Mesendoderm (in vitro differentiated cells): ENCODE results near the gene OR2H1.

Experiments used
- DNase-seq: peaks from one replicate; pipeline ENCODE4 v3.0.0; 2013
- H2AK5ac ChIP-seq: 2 replicates; pipeline ENCODE4 v1.6.1; 2013; ENCODE audit warnings: low read length, inconsistent platforms
- H2BK120ac ChIP-seq: 2 replicates; pipeline ENCODE4 v1.6.1; 2013; ENCODE audit warnings: low read depth, mild to moderate bottlenecking, low read length, moderate library complexity, mixed read lengths
- H2BK15ac ChIP-seq: replicated peaks from 2 replicates; pipeline ENCODE4 v1.6.1; 2013; ENCODE audit warnings: low read depth, mild to moderate bottlenecking, moderate library complexity
- H2BK5ac ChIP-seq: 2 replicates; pipeline ENCODE4 v1.6.1; 2013; ENCODE audit warnings: low read length, inconsistent platforms
- H3K18ac ChIP-seq: 2 replicates; pipeline ENCODE4 v1.6.1; 2013; ENCODE audit warnings: mild to moderate bottlenecking, low read length, mixed read lengths
- H3K23ac ChIP-seq: one replicate; pipeline ENCODE4 v1.6.1; 2013; ENCODE audit warnings: low read length
- H3K27ac ChIP-seq: 2 replicates; pipeline ENCODE4 v1.5.1; 2013; ENCODE audit warnings: low read depth, mild to moderate bottlenecking, inconsistent platforms, low read length, moderate library complexity
- H3K27me3 ChIP-seq: 2 replicates; pipeline ENCODE4 v1.6.1; 2013; ENCODE audit warnings: low read length, control low read depth, mild to moderate bottlenecking, inconsistent platforms; ENCODE audit not compliant: insufficient read depth, poor library complexity
- H3K36me3 ChIP-seq: 2 replicates; pipeline ENCODE4 v1.6.1; 2013; ENCODE audit warnings: low read length, inconsistent platforms; ENCODE audit not compliant: control insufficient read depth, insufficient read depth
- H3K4ac ChIP-seq: one replicate; pipeline ENCODE4 v1.6.1; 2013; ENCODE audit warnings: low read depth, mild to moderate bottlenecking, low read length, moderate library complexity
- H3K4me1 ChIP-seq: 2 replicates; pipeline ENCODE4 v1.6.1; 2013; ENCODE audit warnings: low read depth, low read length, inconsistent platforms; ENCODE audit not compliant: control insufficient read depth
- H3K4me2 ChIP-seq: 2 replicates; pipeline ENCODE4 v1.6.1; 2013; ENCODE audit warnings: low read length
- H3K4me3 ChIP-seq: 2 replicates; pipeline ENCODE4 v1.5.1; 2013; ENCODE audit warnings: mild to moderate bottlenecking, low read length
- H3K56ac ChIP-seq: one replicate; pipeline ENCODE4 v1.6.1; 2013; ENCODE audit warnings: low read length
- H3K79me1 ChIP-seq: 2 replicates; pipeline ENCODE4 v1.6.1; 2013; ENCODE audit warnings: low read length, inconsistent platforms
- H3K79me2 ChIP-seq: 2 replicates; pipeline ENCODE4 v1.6.1; 2013; ENCODE audit warnings: mild to moderate bottlenecking, low read length; ENCODE audit not compliant: control insufficient read depth, insufficient read depth
- H3K9ac ChIP-seq: 2 replicates; pipeline ENCODE4 v1.6.1; 2013; ENCODE audit warnings: low read length, inconsistent platforms
- H4K5ac ChIP-seq: one replicate; pipeline ENCODE4 v1.6.1; 2013; ENCODE audit warnings: low read length
- H4K8ac ChIP-seq: one replicate; pipeline ENCODE4 v1.6.1; 2013; ENCODE audit warnings: low read depth, mild to moderate bottlenecking, control low read depth, low read length, moderate library complexity
- WGBS: extraction: QIAGEN DNeasy Blood & Tissue Kit; methylation state at CpG from one replicate; pipeline ENCODE4 v1.1.7; 2013; ENCODE audit warnings: low lambda C conversion rate, missing lambda C conversion rate; ENCODE audit not compliant: insufficient coverage; ENCODE audit errors: extremely low coverage; 5-methylcytosine and 5-hydroxymethylcytosine counted together

OR2H1 gene

DNA sequence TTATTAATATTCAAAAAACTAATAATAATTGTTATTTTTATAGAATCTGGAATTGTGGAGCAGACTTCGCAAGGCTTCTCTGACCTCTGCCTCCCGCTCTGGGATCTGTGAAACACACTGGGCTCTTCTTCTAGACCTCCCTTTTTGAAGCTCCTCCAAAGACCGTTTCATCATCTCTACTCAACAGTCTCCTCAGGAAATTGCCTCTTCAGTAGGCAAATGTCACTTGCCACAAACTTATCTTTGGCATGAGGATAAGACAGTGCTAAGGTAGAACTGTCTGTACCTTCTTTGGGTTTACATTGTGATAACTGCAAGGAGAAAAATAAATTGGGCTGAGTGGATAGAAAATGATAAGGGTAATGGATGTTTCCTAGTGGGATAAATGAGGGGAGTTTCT lies 33.1 kb downstream of the OR2H1 start:
- H3K18ac ChIP-seq, result no peak overlapping the region
- H3K4me1 ChIP-seq, result no peaks in the 10 kb centered on the region
- no peak overlapping the region for H3K4ac ChIP-seq
- H4K5ac ChIP-seq, result no peak overlapping the region
- H3K27ac ChIP-seq, result no peak overlapping the region
- H2BK15ac ChIP-seq, result no peak overlapping the region
- no peak for DNase-seq
- H3K79me1 ChIP-seq, result no peaks in the 10 kb centered on the region
- H3K56ac ChIP-seq, result no peak overlapping the region
- no peak overlapping the region for H3K4me3 ChIP-seq
- no peak overlapping the region for H3K9ac ChIP-seq
- H3K27me3 ChIP-seq, result no peaks in the 10 kb centered on the region
- no CpG with 5 or more reads among the region's 3 CpGs for WGBS
- H4K8ac ChIP-seq, result no peak overlapping the region
- no peak overlapping the region for H3K23ac ChIP-seq
- H2AK5ac ChIP-seq, result no peak overlapping the region
- H2BK5ac ChIP-seq, result no peak overlapping the region
- H3K36me3 ChIP-seq, result no peaks in the 10 kb centered on the region
- no peak overlapping the region for H2BK120ac ChIP-seq
- H3K4me2 ChIP-seq, result no peak overlapping the region
- no peaks in the 10 kb centered on the region for H3K79me2 ChIP-seq

DNA sequence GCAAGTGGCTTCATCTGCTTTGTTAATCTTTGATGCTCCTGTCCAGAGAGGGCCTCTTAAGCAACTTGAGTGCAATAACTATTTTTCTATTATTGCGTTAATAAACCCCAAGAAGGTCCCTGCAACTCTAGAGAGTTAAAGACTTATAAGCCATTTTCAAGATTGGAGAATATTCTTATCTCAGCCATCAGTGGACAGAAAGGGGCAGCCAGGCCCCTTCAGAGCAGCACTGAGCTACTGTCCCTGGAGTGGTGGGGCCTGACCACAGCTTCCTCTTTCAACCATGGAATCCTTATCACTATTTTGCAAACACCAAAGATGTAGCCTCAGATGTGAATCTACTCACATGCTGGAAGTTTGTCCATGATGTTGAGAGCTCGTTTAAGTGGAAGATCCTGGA lies 33.6 kb downstream of the OR2H1 start:
- no peak overlapping the region for H3K18ac ChIP-seq
- no CpG with 5 or more reads among the region's 2 CpGs for WGBS
- H3K4me2 ChIP-seq, result no peak overlapping the region

DNA sequence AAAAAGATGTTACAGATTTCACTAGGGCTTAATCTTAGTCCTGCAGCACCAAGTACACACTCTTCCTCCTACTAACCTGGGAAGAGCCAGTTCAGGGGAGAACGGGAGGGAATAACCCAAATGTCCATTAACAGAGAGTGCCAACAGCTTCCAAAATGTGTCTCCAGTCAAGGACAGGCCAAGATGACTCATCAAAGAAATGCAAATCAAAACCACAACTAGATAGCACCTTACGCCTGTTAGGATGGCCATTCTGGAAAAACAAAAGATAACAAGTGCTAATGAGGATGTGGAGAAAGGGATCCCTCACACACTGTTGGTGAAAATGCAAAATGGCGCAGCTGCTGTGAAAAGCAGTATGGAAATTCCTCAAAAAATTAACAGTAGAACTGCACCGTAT lies 34.6 kb downstream of the OR2H1 start:
- no peaks in the 10 kb centered on the region for H3K36me3 ChIP-seq
- no peaks in the 10 kb centered on the region for H3K79me2 ChIP-seq
- H3K27me3 ChIP-seq, result no peaks in the 10 kb centered on the region
- H3K4me2 ChIP-seq, result no peak overlapping the region
- no peak overlapping the region for H3K9ac ChIP-seq
- H2AK5ac ChIP-seq, result no peak overlapping the region
- H2BK5ac ChIP-seq, result no peak overlapping the region
- no peak overlapping the region for H3K23ac ChIP-seq
- H2BK15ac ChIP-seq, result no peak overlapping the region
- H2BK120ac ChIP-seq, result no peak overlapping the region
- no peak overlapping the region for H3K4me3 ChIP-seq
- peak; percentile 40 for DNase-seq
- no peak overlapping the region for H3K18ac ChIP-seq
- WGBS, result no CpG with 5 or more reads among the region's 4 CpGs
- no peak overlapping the region for H4K8ac ChIP-seq
- H4K5ac ChIP-seq, result no peak overlapping the region
- H3K27ac ChIP-seq, result no peak overlapping the region
- H3K56ac ChIP-seq, result no peak overlapping the region
- no peaks in the 10 kb centered on the region for H3K4me1 ChIP-seq
- H3K4ac ChIP-seq, result no peak overlapping the region
- H3K79me1 ChIP-seq, result no peaks in the 10 kb centered on the region

More for the DNA sequence above, 33.6 kb downstream of the OR2H1 start:
- Histone ChIP-seq H2BK15ac (no peak overlapping the region), H3K79me2 (no peaks in the 10 kb centered on the region), H4K8ac (no peak overlapping the region), H3K4me1 (no peaks in the 10 kb centered on the region), H3K23ac (no peak overlapping the region), H3K27ac (no peak overlapping the region), H3K79me1 (no peaks in the 10 kb centered on the region), H3K4me3 (no peak overlapping the region), H3K9ac (no peak overlapping the region), H3K27me3 (no peaks in the 10 kb centered on the region), H3K4ac (no peak overlapping the region), H3K56ac (no peak overlapping the region), H2BK120ac (no peak overlapping the region), H2BK5ac (no peak overlapping the region), H2AK5ac (no peak overlapping the region), H4K5ac (no peak overlapping the region), H3K36me3 (no peaks in the 10 kb centered on the region)
- DNase-seq, result no peak

DNA sequence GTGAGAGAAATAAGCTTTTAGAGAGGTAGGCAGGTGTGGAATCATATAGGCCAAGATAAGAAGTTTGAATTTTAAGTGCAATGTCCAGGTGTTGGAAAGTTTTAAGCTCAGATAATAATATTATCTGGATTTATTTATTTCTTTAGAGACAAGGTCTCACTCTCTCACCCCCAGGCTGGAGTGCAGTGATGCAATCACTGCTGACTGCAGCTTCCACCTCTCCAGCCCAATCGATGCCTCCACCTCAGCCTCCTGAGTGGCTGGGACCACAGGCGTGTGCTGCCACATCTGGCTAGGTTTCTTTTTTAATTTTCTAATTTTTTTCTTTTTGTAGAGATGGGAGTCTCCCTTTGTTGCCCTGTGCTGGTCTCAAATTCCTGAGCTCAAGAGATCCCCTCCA lies 36.3 kb downstream of the OR2H1 start:
- no peak overlapping the region for H2AK5ac ChIP-seq
- no peaks in the 10 kb centered on the region for H3K79me1 ChIP-seq
- no peaks in the 10 kb centered on the region for H3K27me3 ChIP-seq
- no peak overlapping the region for H3K27ac ChIP-seq
- H3K79me2 ChIP-seq, result no peaks in the 10 kb centered on the region
- H3K18ac ChIP-seq, result no peak overlapping the region
- no peak overlapping the region for H3K9ac ChIP-seq
- no peaks in the 10 kb centered on the region for H3K36me3 ChIP-seq
- DNase-seq, result no peak
- H2BK15ac ChIP-seq, result no peak overlapping the region
- H4K8ac ChIP-seq, result no peak overlapping the region
- H3K23ac ChIP-seq, result no peak overlapping the region
- no peak overlapping the region for H2BK5ac ChIP-seq
- H3K4me2 ChIP-seq, result no peak overlapping the region
- no peak overlapping the region for H3K56ac ChIP-seq
- H3K4me3 ChIP-seq, result no peak overlapping the region
- H4K5ac ChIP-seq, result no peak overlapping the region
- H3K4me1 ChIP-seq, result no peaks in the 10 kb centered on the region
- H3K4ac ChIP-seq, result no peak overlapping the region
- no CpG with 5 or more reads among the region's 2 CpGs for WGBS
- no peak overlapping the region for H2BK120ac ChIP-seq

DNA sequence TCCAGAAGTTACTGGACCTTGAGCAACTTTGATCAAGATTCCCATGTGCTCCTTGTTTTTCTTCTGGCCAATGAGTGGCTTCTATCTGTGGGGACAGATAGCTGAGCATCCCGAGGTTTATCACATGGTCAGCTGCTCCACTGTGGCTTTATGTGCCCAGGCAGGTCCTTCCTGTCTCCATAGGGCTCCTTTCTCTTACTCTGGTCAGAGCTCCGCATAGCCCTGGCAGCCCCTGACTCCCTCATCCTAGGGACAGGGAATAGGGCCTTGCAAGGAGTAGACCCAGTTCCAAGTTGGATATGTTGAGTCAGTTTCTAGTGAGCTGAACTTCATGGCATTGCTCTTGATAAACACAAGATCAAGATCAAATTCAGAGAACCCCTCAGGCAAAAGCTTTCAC lies 37.2 kb downstream of the OR2H1 start:
- Histone ChIP-seq H2AK5ac (no peak overlapping the region), H2BK15ac (no peak overlapping the region), H4K8ac (no peak overlapping the region), H3K36me3 (no peaks in the 10 kb centered on the region), H3K27ac (no peak overlapping the region), H3K4me3 (no peak overlapping the region), H3K56ac (no peak overlapping the region), H3K4me2 (no peak overlapping the region), H3K79me1 (no peaks in the 10 kb centered on the region), H3K23ac (no peak overlapping the region), H3K18ac (no peak overlapping the region), H3K9ac (no peak overlapping the region), H3K79me2 (no peaks in the 10 kb centered on the region), H3K4me1 (no peaks in the 10 kb centered on the region), H4K5ac (no peak overlapping the region), H2BK5ac (no peak overlapping the region), H2BK120ac (no peak overlapping the region), H3K4ac (no peak overlapping the region), H3K27me3 (no peaks in the 10 kb centered on the region)
- DNase-seq, result no peak
- WGBS, result no CpG with 5 or more reads among the region's 2 CpGs

DNA sequence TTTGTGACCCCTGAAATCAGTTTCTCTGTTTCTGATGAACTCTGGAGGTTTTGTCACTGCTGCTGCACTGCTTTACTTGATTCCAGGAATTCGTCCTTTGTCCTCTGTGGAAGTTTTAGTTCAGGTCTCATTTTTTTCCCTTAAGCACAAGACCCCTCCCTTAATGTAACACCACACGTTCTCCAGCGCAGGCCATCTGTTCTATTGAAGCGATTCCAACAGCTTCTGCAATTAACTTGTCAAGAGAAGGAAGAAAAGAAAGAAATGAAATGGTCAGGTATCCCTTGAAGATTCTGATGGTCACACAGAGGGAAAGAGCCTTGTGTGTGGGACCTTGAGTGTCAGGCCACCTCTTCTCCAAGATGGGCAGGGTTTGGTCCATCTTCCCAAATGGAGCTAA lies 38.6 kb downstream of the OR2H1 start:
- Histone ChIP-seq H2BK5ac (no peak overlapping the region), H3K79me1 (no peaks in the 10 kb centered on the region), H3K79me2 (no peaks in the 10 kb centered on the region), H3K4me2 (no peak overlapping the region), H3K4ac (no peak overlapping the region), H3K23ac (no peak overlapping the region), H3K36me3 (no peaks in the 10 kb centered on the region), H2BK15ac (no peak overlapping the region), H3K56ac (no peak overlapping the region), H2AK5ac (no peak overlapping the region), H2BK120ac (no peak overlapping the region), H3K4me3 (no peak overlapping the region), H3K27ac (no peak overlapping the region), H3K4me1 (no peaks in the 10 kb centered on the region), H3K9ac (no peak overlapping the region), H3K27me3 (no peaks in the 10 kb centered on the region), H4K5ac (no peak overlapping the region), H3K18ac (no peak overlapping the region), H4K8ac (no peak overlapping the region)
- WGBS, result no CpG with 5 or more reads among the region's 4 CpGs
- DNase-seq, result no peak
